Spleen (tissue), 7 donors: ENCODE data around the gene CERS5.

ENCODE experiments used
- POLR2A ChIP-seq, 3 donors: fragments of 450-650 bp; IDR thresholded peaks; one replicate each; pipeline ENCODE4 v1.5.1; 2017; ENCODE audit warnings: antibody characterized with exemption in 3 of 3, mild to moderate bottlenecking in 1 of 3
- POLR2AphosphoS5 ChIP-seq, 3 donors: sonication (generic); formaldehyde crosslinking; IDR thresholded peaks; one replicate each; pipeline ENCODE4 v1.5.1; 2017; ENCODE audit warnings: antibody characterized with exemption in 3 of 3
- TF ChIP-seq, protein P1 (sequence below), 11 experiments: fragments of 200-600 bp in 7 of 11; fragments of 450-650 bp in 4 of 11; sonication (generic) in 4 of 11; IDR thresholded peaks in 8 of 11; conservative IDR thresholded peaks in 3 of 11; 1 replicate in 7 of 11; 2 replicates in 4 of 11; pipeline versions ENCODE4 v1.4.0 to v1.8.0; 2016 to 2021; ENCODE audit warnings: antibody characterized with exemption in 11 of 11, inconsistent platforms in 4 of 11, mild to moderate bottlenecking in 1 of 11
- donor health status: DM: no; HTN: no; CAD: no; lungs with moderate emphysema.
- donor health status: DM: no; HTN: no; CAD: no.
- donor health status: DM: no; HTN: no; CAD: no.

- no peak for TF ChIP-seq POLR2AphosphoS5 (IDR thresholded peaks at IDR 0.05)
- TF ChIP-seq, protein P1, sequence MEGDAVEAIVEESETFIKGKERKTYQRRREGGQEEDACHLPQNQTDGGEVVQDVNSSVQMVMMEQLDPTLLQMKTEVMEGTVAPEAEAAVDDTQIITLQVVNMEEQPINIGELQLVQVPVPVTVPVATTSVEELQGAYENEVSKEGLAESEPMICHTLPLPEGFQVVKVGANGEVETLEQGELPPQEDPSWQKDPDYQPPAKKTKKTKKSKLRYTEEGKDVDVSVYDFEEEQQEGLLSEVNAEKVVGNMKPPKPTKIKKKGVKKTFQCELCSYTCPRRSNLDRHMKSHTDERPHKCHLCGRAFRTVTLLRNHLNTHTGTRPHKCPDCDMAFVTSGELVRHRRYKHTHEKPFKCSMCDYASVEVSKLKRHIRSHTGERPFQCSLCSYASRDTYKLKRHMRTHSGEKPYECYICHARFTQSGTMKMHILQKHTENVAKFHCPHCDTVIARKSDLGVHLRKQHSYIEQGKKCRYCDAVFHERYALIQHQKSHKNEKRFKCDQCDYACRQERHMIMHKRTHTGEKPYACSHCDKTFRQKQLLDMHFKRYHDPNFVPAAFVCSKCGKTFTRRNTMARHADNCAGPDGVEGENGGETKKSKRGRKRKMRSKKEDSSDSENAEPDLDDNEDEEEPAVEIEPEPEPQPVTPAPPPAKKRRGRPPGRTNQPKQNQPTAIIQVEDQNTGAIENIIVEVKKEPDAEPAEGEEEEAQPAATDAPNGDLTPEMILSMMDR (IDR thresholded peaks at IDR 0.05 in 8 of 11, conservative IDR thresholded peaks at IDR 0.05 in 3 of 11): no peak
- no peak for TF ChIP-seq POLR2A (IDR thresholded peaks at IDR 0.05)
These were observed 47.8 kb downstream of the CERS5 start for GRCh38 chr12:50119387-50119786.
